Heart left ventricle (tissue), 13 donors: ENCODE results near the gene DOCK1.

Experiments used
- POLR2A ChIP-seq, 2 donors: fragments of 450-650 bp; IDR thresholded peaks; one replicate each; pipeline ENCODE4 v1.6.1; 2017; ENCODE audit warnings: antibody characterized with exemption in 2 of 2, mild to moderate bottlenecking in 2 of 2, moderate library complexity in 2 of 2
- TF ChIP-seq, protein P1 (sequence below), 12 donors: fragments of 200-600 bp; sonication (generic) in 4 of 12; IDR thresholded peaks; one replicate each; pipeline versions ENCODE4 v1.5.0 to v1.8.0; 2018 to 2022; ENCODE audit warnings: antibody characterized with exemption in 12 of 12, mild to moderate bottlenecking in 5 of 12
- donor health status: ischemic (EF 13 %, LVEDD 7.1; RV severe dilation, severe dysfunction).
- donor health status: DM: no; HTN: yes; CAD: no.
- donor health status: DM: no; HTN: no; CAD: no.
- donor health status: ischemic (EF 25% LVEDD 6.9; RV normal size, moderate dysfunction).
- donor health status: ischemic (EF 25% LVEDD 5.7; RV mildly dilated, moderate dysfunction).
- donor health status: ischemic (EF 35%, LVEDD 5.7; RV mildly dilated, moderate dysfunction).
- donor health status: nonischemic (EF 11% LVEDD 7.7; RV severe dilation, severe dysfunction).
- donor health status: DM: yes; HTN: yes; CAD: no.
- donor health status: PGD.
- donor health status: ischemic (EF 29% LVEDD 5.4; RV normal size, mild dysfunction).
- donor health status: nonischemic (EF 23%, LVEDD 6.1; RV moderate dilation, normal function).

GRCh38 chr10:126907423-126907970, 2.3 kb downstream of the DOCK1 start:
- TF ChIP-seq, protein P1, sequence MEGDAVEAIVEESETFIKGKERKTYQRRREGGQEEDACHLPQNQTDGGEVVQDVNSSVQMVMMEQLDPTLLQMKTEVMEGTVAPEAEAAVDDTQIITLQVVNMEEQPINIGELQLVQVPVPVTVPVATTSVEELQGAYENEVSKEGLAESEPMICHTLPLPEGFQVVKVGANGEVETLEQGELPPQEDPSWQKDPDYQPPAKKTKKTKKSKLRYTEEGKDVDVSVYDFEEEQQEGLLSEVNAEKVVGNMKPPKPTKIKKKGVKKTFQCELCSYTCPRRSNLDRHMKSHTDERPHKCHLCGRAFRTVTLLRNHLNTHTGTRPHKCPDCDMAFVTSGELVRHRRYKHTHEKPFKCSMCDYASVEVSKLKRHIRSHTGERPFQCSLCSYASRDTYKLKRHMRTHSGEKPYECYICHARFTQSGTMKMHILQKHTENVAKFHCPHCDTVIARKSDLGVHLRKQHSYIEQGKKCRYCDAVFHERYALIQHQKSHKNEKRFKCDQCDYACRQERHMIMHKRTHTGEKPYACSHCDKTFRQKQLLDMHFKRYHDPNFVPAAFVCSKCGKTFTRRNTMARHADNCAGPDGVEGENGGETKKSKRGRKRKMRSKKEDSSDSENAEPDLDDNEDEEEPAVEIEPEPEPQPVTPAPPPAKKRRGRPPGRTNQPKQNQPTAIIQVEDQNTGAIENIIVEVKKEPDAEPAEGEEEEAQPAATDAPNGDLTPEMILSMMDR (IDR thresholded peaks at IDR 0.05): no peak
- no peak for TF ChIP-seq POLR2A (IDR thresholded peaks at IDR 0.05)
